Left cardiac atrium (tissue), 4 donors: ENCODE data around the gene KRT72. TPM values are rescaled to one million over a fixed set of nuclear protein-coding genes. Genes with fewer than 3 reads are reported as not detected.

ENCODE experiments used
- ATAC-seq, 2 donors: fragments of 200-7000 bp; cut with Tn5 transposase; one replicate each; pipeline ENCODE4 v1.9.1; 2020; ENCODE audit warnings: mild to moderate bottlenecking in 2 of 2, moderate library complexity in 2 of 2
- DNase-seq: peaks from one replicate; pipeline ENCODE4 v3.0.0-alpha.2; 2020
- intact Hi-C, 2 donors: fragments of 100-400 bp; cut with DNase I; formaldehyde crosslinking; loops; one replicate each; pipeline versions ENCODE4 v1.14.1 to v1.15.1; 2022 to 2023
- total RNA-seq, 2 donors: library from RNA; stranded (reverse); fragmentation: NEBNext Ultra II Directional; extraction: Animal tissue kit (Norgen Biotek cat#: 25700); gene quantifications; one replicate each; pipeline ENCODE4 v1.2.1, GENCODE V29; 2021
- donor health status: DM: no; HTN: yes; CAD: no.
- donor health status: DM: no; HTN: yes; CAD: no; lungs with severe emphysema.
- donor health status: DM: yes; HTN: yes; CAD: no.
- donor health status: Dilated cardiomyopathy.

KRT72 gene
- total RNA-seq, 2 donors from 2014 or later: not detected

- peak; percentile 83 to 88 for ATAC-seq
- DNase-seq: peak; percentile 41
- intact Hi-C loops: loop anchor here (2.0 to 10.0 kb wide), 3 partner anchors 288 to 428 kb away; no protein-coding TSS in a partner anchor
Observed at GRCh38 chr12:52582971-52583456, 18.2 kb downstream of the KRT72 start.

- DNase-seq: no peak
- ATAC-seq: no peak
- intact Hi-C loops: loop anchor here (2.0 to 10.0 kb wide), 3 partner anchors 288 to 428 kb away; no protein-coding TSS in a partner anchor
Observed at GRCh38 chr12:52582486-52582885, 18.8 kb downstream of the KRT72 start.

GRCh38 chr12:52581481-52581880, 19.8 kb downstream of the KRT72 start:
- DNase-seq: no peak
- peak in 1 of 2 donors; percentile 62 for ATAC-seq
- intact Hi-C loops: loop anchor here in 1 of 2 donors (10.0 kb wide), 1 partner anchor 427 kb away; no protein-coding TSS in a partner anchor

GRCh38 chr12:52581066-52581465, 20.2 kb downstream of the KRT72 start:
- DNase-seq: no peak
- intact Hi-C loops: loop anchor here in 1 of 2 donors (10.0 kb wide), 1 partner anchor 426 kb away; no protein-coding TSS in a partner anchor
- ATAC-seq: no peak

GRCh38 chr12:52580496-52580895, 20.8 kb downstream of the KRT72 start:
- ATAC-seq: no peak

GRCh38 chr12:52579468-52580465, 21.5 kb downstream of the KRT72 start:
- intact Hi-C loops: loop anchor here in 1 of 2 donors (10.0 kb wide), 1 partner anchor 425 kb away; no protein-coding TSS in a partner anchor
- DNase-seq: no peak
- ATAC-seq: no peak

More at GRCh38 chr12:52580496-52580895, 20.8 kb downstream of the KRT72 start:
- no peak for DNase-seq
- intact Hi-C loops: loop anchor here in 1 of 2 donors (10.0 kb wide), 1 partner anchor 426 kb away; no protein-coding TSS in a partner anchor

GRCh38 chr12:52578469-52578868, 22.8 kb downstream of the KRT72 start:
- DNase-seq: no peak
- intact Hi-C loops: no loop called here
- ATAC-seq: no peak

- intact Hi-C loops: no loop called here
- no peak for DNase-seq
- ATAC-seq: no peak
Observed at GRCh38 chr12:52577316-52577715, 23.9 kb downstream of the KRT72 start.

GRCh38 chr12:52575948-52576347, 25.3 kb downstream of the KRT72 start:
- intact Hi-C loops: no loop called here
- DNase-seq (no peak), ATAC-seq (no peak)

- ATAC-seq (no peak), DNase-seq (no peak)
- intact Hi-C loops: no loop called here
Observed at GRCh38 chr12:52575256-52575655, 26.0 kb downstream of the KRT72 start.

GRCh38 chr12:52573743-52574142, 27.5 kb downstream of the KRT72 start, which contains the start of gene KRT74:
Gene KRT74 (minus strand): TSS chr12:52573843. CDS start chr12:52573777, 66 bp downstream.
- intact Hi-C loops: no loop called here
- ATAC-seq: no peak

GRCh38 chr12:52573306-52573705, 28.0 kb downstream of the KRT72 start:
- intact Hi-C loops: no loop called here
- no peak for DNase-seq
- ATAC-seq: no peak

More at GRCh38 chr12:52573743-52574142, 27.5 kb downstream of the KRT72 start, which contains the start of gene KRT74:
- no peak for DNase-seq

- ATAC-seq: no peak
- intact Hi-C loops: no loop called here
Observed at GRCh38 chr12:52570511-52570910, 30.8 kb downstream of the KRT72 start.

GRCh38 chr12:52568111-52568510, 33.2 kb downstream of the KRT72 start:
- DNase-seq: no peak
- intact Hi-C loops: no loop called here
- ATAC-seq: no peak

More at GRCh38 chr12:52570511-52570910, 30.8 kb downstream of the KRT72 start:
- no peak for DNase-seq

- DNase-seq (peak; percentile 68), ATAC-seq (peak; percentile 91 to 95)
- intact Hi-C loops: no loop called here
Observed at GRCh38 chr12:52566847-52567291, 34.4 kb downstream of the KRT72 start.

GRCh38 chr12:52564582-52564981, 36.7 kb downstream of the KRT72 start:
- intact Hi-C loops: no loop called here
- ATAC-seq (no peak), DNase-seq (no peak)

- ATAC-seq: no peak
- no peak for DNase-seq
- intact Hi-C loops: no loop called here
Observed at GRCh38 chr12:52561880-52562449, 39.3 kb downstream of the KRT72 start.

- no peak for ATAC-seq
- no peak for DNase-seq
- intact Hi-C loops: no loop called here
Observed at GRCh38 chr12:52559979-52560378, 41.3 kb downstream of the KRT72 start.

- peak in 1 of 2 donors; percentile 5 for ATAC-seq
- no peak for DNase-seq
- intact Hi-C loops: no loop called here
Observed at GRCh38 chr12:52558781-52559445, 42.4 kb downstream of the KRT72 start.
